ENCODE measurements around the gene SCUBE1.

Gene SCUBE1

DNA sequence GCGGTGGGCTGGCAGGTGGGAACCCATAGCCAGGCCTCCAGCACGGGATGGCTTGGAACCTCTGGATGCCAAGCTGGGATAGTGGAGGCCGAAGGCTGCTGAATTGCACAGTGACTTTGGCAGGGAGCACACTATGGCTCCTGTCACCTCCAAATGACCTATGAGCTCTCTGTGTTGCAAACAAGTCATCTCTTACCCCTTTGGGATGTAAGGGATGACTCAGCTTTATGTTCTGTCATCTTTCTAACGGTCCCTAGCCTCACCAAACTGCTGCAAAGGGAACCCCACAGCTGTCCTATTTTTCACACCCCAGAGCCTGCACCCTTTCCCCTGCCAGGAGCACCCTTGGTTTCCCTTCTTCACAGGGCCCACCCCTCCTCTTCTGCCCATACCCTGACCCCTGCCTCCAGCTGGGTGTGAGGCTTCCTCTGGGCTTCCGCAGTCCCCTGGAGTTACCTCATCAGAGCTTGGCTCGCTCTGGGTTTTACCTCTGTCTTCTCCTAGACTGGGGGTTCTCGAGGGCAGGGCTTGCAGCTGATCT, 2.7 kb upstream of the SCUBE1 start:
- in situ Hi-C loops (cut with HindIII; ENCODE audit: low sequenced_read_pairs), result no loop called here
- DNase-seq (ENCODE audit: low read depth, low spot score), result no peak
- no peak for TF ChIP-seq CTCF (IDR thresholded peaks at IDR 0.05; ENCODE audit: low read depth, low read length)
- H3K4me3 ChIP-seq (ENCODE audit: low read depth, low read length), result no peak overlapping the region

DNA sequence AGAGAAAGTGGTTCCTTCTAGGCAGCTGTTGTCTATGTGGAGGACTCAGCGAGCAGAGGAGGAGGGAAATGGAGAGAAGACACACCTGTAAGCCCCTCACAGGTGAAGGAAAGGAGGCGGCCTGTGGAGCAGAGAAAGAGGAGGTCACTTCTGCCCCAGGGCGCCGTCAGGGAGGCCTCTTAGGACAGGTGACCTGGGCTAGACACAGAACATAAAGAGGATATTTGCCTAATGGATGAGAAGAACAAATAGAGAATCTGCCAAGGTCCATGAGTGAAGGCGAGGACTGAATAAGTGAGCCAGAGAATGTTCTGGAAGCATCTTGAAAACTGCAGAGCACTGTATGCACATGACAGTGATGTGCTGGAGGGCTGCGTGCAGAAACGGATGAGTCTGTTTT, 2.2 kb upstream of the SCUBE1 start:
- in situ Hi-C loops (cut with HindIII; ENCODE audit: low sequenced_read_pairs), result no loop called here
- no peak for TF ChIP-seq CTCF (IDR thresholded peaks at IDR 0.05; ENCODE audit: low read depth, low read length)
- no peak overlapping the region for H3K4me3 ChIP-seq (ENCODE audit: low read depth, low read length)
- DNase-seq (ENCODE audit: low read depth, low spot score), result no peak

GRCh38 chr22:43344520-43344787, 1.3 kb upstream of the SCUBE1 start:
- H3K4me3 ChIP-seq (ENCODE audit: low read depth, low read length), result no peak overlapping the region
- DNase-seq (ENCODE audit: low read depth, low spot score), result no peak
- in situ Hi-C loops (cut with HindIII; ENCODE audit: low sequenced_read_pairs), result no loop called here
- no peak for TF ChIP-seq CTCF (IDR thresholded peaks at IDR 0.05; ENCODE audit: low read depth, low read length)

DNA sequence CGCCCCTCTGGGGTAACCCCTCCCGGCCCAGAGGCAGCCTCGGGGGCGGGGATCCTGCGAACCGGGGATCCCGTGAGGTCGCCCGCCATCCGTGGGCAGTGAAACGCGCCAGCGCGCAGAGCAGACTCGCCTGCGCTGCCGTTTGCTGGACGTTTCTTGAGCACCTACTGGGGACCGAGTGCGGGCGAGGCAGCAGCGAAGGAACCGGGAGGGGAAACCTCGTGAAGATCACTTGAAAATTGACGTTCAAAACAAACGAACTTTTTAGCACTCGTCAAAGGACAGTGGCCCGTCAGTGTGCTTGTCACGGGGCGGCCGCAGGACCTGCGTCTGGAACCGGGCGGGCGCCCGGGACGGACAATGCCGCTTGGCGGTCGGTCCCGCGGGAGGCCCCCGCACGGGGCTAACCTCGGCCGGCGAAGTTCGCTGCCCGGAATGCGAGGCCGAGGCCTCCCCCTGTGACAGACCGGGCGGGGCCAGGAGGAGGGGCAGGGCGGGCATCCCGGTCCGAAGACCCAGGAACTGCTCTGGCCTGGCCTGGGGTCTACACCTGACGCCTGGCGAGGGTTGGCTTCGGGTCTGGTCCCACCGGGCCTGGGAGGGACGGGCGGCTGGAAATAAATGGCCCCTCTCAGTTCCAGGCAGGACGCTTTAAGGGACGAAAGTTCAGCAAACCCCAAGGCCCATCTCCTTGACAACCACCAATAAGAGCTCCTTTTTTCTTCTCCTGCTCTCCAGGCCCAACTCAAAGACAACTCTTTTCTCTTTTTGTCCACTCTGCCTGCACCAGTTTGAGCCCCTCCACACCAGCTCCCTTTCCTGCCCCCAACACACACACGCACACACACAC, 723 bp upstream of the SCUBE1 start:
- no peak for TF ChIP-seq CTCF (IDR thresholded peaks at IDR 0.05; ENCODE audit: low read depth, low read length)
- in situ Hi-C loops (cut with HindIII; ENCODE audit: low sequenced_read_pairs), result no loop called here
- H3K4me3 ChIP-seq (ENCODE audit: low read depth, low read length), result no peak overlapping the region
- DNase-seq (ENCODE audit: low read depth, low spot score), result no peak

- DNase-seq (ENCODE audit: low read depth, low spot score), result no peak
- TF ChIP-seq CTCF (IDR thresholded peaks at IDR 0.05; ENCODE audit: low read depth, low read length), result no peak
- no peak overlapping the region for H3K4me3 ChIP-seq (ENCODE audit: low read depth, low read length)
- in situ Hi-C loops (cut with HindIII; ENCODE audit: low sequenced_read_pairs), result no loop called here
Observed at GRCh38 chr22:43342347-43343261, 568 bp downstream of the SCUBE1 start.

DNA sequence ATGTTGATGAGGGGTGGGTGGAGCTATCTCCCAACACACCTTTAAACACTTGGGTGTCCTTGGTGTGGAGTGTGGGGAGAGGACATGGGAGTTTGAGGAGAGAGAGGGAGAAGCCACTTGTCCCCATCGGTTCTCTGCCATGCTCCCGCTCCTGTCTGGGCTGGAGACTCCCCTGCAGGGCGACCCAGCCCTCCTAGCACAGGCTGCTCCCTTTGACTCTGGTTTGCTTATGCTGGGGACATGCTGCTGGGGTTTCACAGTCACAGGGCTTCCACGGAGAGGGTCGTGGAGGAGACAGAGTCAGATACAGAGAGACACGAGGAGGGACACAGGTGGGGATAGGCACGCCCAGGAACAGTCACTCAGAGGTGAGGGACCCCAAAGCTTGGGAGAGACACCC, 1.6 kb downstream of the SCUBE1 start:
- no peak for TF ChIP-seq CTCF (IDR thresholded peaks at IDR 0.05; ENCODE audit: low read depth, low read length)
- DNase-seq (ENCODE audit: low read depth, low spot score), result no peak
- H3K4me3 ChIP-seq (ENCODE audit: low read depth, low read length), result no peak overlapping the region
- in situ Hi-C loops (cut with HindIII; ENCODE audit: low sequenced_read_pairs), result no loop called here
